Heart left ventricle (tissue), 16 donors: ENCODE data around the gene E2F7. TPM values are rescaled to one million over a fixed set of nuclear protein-coding genes. Genes with fewer than 3 reads are reported as not detected.
A peak's percentile ranks its signal among the peaks of the same experiment; 100 is the strongest.

Source experiments
- ATAC-seq, 4 donors: fragments of 200-7000 bp; cut with Tn5 transposase; one replicate each; pipeline ENCODE4 v1.9.1; 2020 to 2022; ENCODE audit warnings: moderate library complexity in 4 of 4, mild to moderate bottlenecking in 3 of 4, moderate number of reproducible peaks in 1 of 4
- DNase-seq, 5 donors: peaks; one replicate each; pipeline ENCODE4 v3.0.0-alpha.2; 2020
- H3K27ac ChIP-seq, 12 donors: fragments of 200-600 bp; sonication (generic) in 4 of 12; one replicate each; pipeline versions ENCODE4 v1.5.0 to v1.8.0; 2016 to 2022; ENCODE audit warnings: mild to moderate bottlenecking in 2 of 12
- H3K27me3 ChIP-seq, 9 donors: fragments of 200-600 bp; sonication (generic) in 2 of 9; one replicate each; pipeline versions ENCODE4 v1.5.1 to v1.8.0; 2016 to 2022; ENCODE audit warnings: mild to moderate bottlenecking in 3 of 9
- H3K36me3 ChIP-seq, 9 donors: fragments of 200-600 bp; sonication (generic) in 2 of 9; one replicate each; pipeline versions ENCODE4 v1.5.0 to v1.8.0; 2018 to 2022; ENCODE audit warnings: mild to moderate bottlenecking in 2 of 9
- H3K4me1 ChIP-seq, 12 donors: fragments of 200-600 bp; sonication (generic) in 4 of 12; one replicate each; pipeline versions ENCODE4 v1.5.0 to v1.8.0; 2016 to 2022; ENCODE audit warnings: mild to moderate bottlenecking in 3 of 12
- H3K4me3 ChIP-seq, 12 donors: fragments of 200-600 bp; sonication (generic) in 4 of 12; one replicate each; pipeline versions ENCODE4 v1.5.0 to v1.8.0; 2017 to 2022; ENCODE audit warnings: mild to moderate bottlenecking in 9 of 12, moderate library complexity in 4 of 12
- H3K9me3 ChIP-seq, 12 donors: fragments of 200-600 bp; sonication (generic) in 4 of 12; one replicate each; pipeline versions ENCODE4 v1.5.0 to v1.8.0; 2016 to 2022; ENCODE audit warnings: mild to moderate bottlenecking in 1 of 12
- CTCF ChIP-seq, 12 donors: fragments of 200-600 bp; sonication (generic) in 4 of 12; IDR thresholded peaks; one replicate each; pipeline versions ENCODE4 v1.5.0 to v1.8.0; 2018 to 2022; ENCODE audit warnings: antibody characterized with exemption in 12 of 12, mild to moderate bottlenecking in 5 of 12
- POLR2A ChIP-seq, 2 donors: fragments of 450-650 bp; IDR thresholded peaks; one replicate each; pipeline ENCODE4 v1.6.1; 2017; ENCODE audit warnings: antibody characterized with exemption in 2 of 2, mild to moderate bottlenecking in 2 of 2, moderate library complexity in 2 of 2
- WGBS, 4 donors: extraction: QIAGEN DNeasy Blood & Tissue Kit in 2 of 4; methylation state at CpG; one replicate each; pipeline versions ENCODE4 v1.1.5 to v1.1.7; 2013 to 2018; 5-methylcytosine and 5-hydroxymethylcytosine counted together
- intact Hi-C, 10 donors: fragments of 100-400 bp; cut with DNase I; formaldehyde crosslinking; loops; one replicate each; pipeline versions ENCODE4 v1.11.1 to v1.14.2; 2022
- polyA plus RNA-seq, 2 donors: library from polyadenylated mRNA; stranded (reverse); fragments of 200-250 nt; gene quantifications; one replicate each; pipeline ENCODE4 v1.2.3, GENCODE V29; 2013
- total RNA-seq, 9 donors: library from RNA; depleted of rRNA in 2 of 9; stranded (reverse); fragments of >200 nt in 2 of 9; fragmentation: NEBNext Ultra II Directional in 3 of 9; extraction: Animal tissue kit (Norgen Biotek cat#: 25700) in 3 of 9; gene quantifications; one replicate each; pipeline versions ENCODE4 v1.1.0 to v1.2.4, GENCODE V29; 2016 to 2023
- donor health status: ischemic (EF 13 %, LVEDD 7.1; RV severe dilation, severe dysfunction).
- donor health status: healthy with polysubstance abuse.
- donor health status: DM: no; HTN: yes; CAD: no.
- donor health status: DM: no; HTN: no; CAD: no.
- donor health status: ischemic (EF 25% LVEDD 6.9; RV normal size, moderate dysfunction).
- donor health status: ischemic (EF 25% LVEDD 5.7; RV mildly dilated, moderate dysfunction).
- donor health status: healthy.
- donor health status: DM: yes; HTN: yes; CAD: no.
- donor health status: ischemic (EF 35%, LVEDD 5.7; RV mildly dilated, moderate dysfunction).
- donor health status: nonischemic (EF 11% LVEDD 7.7; RV severe dilation, severe dysfunction).
- donor health status: DM: yes; HTN: yes; CAD: no.
- donor health status: PGD.
- donor health status: ischemic (EF 29% LVEDD 5.4; RV normal size, mild dysfunction).
- donor health status: nonischemic (EF 23%, LVEDD 6.1; RV moderate dilation, normal function).

E2F7 gene
- total and polyA plus RNA-seq, 11 donors, result 0.04 to 1.5 (median 0.11) TPM; not detected in 2

DNA sequence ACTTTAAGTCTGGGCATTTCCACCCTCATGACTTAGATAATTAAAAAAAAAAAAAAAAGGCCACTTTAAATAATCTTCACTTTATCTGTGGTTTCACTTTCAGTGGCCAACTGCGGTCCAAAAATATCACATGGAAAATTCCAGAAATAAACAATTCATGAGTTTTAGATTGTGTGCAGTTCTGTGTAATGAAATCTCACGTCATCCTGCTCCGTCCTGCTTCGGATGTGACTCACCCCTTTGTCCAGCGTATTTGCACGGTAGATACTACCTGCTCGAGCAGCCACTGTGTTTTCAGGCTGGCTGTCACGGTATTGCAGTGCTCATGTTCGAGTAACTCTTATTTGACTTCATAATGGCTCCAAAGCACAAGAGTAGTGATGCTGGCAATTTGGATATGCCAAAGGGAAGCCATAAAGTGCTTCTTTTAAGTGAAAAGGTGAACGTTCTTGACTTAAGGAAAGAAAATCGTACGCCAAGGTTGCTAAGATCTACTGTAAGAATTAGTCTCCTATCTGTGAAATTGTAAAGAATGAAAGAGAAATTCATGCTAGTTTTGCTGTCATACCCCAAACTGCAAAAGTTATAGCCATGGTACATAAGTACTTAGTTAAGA is 2.4 kb downstream of the E2F7 start:
- Histone ChIP-seq H3K36me3 (no peaks in the 10 kb centered on the region), H3K4me3 (peak overlapping the region in 9 of 12 donors; percentile 16 to 44 (median 31)), H3K27me3 (peaks cover 0 to 24% (median 0%) of the 10 kb centered on the region in 9 donors), H3K27ac (no peak overlapping the region), H3K4me1 (peaks cover 0 to 36% (median 9%) of the 10 kb centered on the region in 12 donors), H3K9me3 (no peaks in the 10 kb centered on the region)
- 37 to 47% (median 42%) methylated on average over 12 of the region's 12 CpGs for WGBS, 4 donors
- TF ChIP-seq CTCF (IDR thresholded peaks at IDR 0.05), result no peak
- no peak for TF ChIP-seq POLR2A (IDR thresholded peaks at IDR 0.05)
- intact Hi-C loops, result loop anchor here in 2 of 10 donors (10.0 kb wide), 1 partner anchor 262 kb away; no protein-coding TSS in a partner anchor
- peak in 2 of 4 donors; percentile 26 to 80 for ATAC-seq
- DNase-seq, result peak in 3 of 5 donors; percentile 20 to 29 (median 23)

DNA sequence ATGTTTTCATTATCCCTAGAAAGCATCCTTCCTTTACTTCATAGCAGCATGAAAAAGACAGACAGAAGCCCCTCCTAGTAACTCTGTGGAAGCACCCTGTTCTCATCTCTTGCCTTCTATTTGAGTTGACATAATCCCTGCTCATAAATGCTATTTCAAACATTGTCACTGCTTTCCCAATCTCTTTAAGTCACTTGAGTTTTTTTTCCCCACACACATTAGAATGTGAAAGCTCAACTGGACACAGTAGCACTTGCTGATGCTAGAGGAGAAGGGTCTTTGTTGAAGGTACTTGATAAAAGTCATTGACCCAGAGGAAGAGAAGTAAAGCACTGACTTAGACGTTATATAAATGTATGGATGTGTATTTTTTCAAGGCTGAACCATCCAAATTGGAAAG is 3.0 kb downstream of the E2F7 start:
- TF ChIP-seq CTCF (IDR thresholded peaks at IDR 0.05) (no peak), POLR2A (IDR thresholded peaks at IDR 0.05) (no peak)
- 38 to 50% (median 44%) methylated on average over 1 of the region's 1 CpG for WGBS, 4 donors
- H3K36me3 ChIP-seq, result no peaks in the 10 kb centered on the region
- H3K27me3 ChIP-seq, result peaks cover 0 to 24% (median 0%) of the 10 kb centered on the region in 9 donors
- peak overlapping the region in 9 of 12 donors; percentile 16 to 44 (median 31) for H3K4me3 ChIP-seq
- ATAC-seq (no peak), DNase-seq (no peak)
- peaks cover 0 to 36% (median 9%) of the 10 kb centered on the region in 12 donors for H3K4me1 ChIP-seq
- H3K27ac ChIP-seq, result no peak overlapping the region
- H3K9me3 ChIP-seq, result no peaks in the 10 kb centered on the region
- intact Hi-C loops, result loop anchor here in 2 of 10 donors (10.0 kb wide), 1 partner anchor 262 kb away; no protein-coding TSS in a partner anchor

- ATAC-seq (no peak), DNase-seq (no peak)
- Histone ChIP-seq H3K36me3 (no peaks in the 10 kb centered on the region), H3K9me3 (no peaks in the 10 kb centered on the region), H3K27ac (no peak overlapping the region), H3K4me1 (peaks cover 0 to 31% (median 9%) of the 10 kb centered on the region in 12 donors), H3K27me3 (peaks cover 0 to 24% (median 0%) of the 10 kb centered on the region in 9 donors), H3K4me3 (no peak overlapping the region)
- TF ChIP-seq CTCF (IDR thresholded peaks at IDR 0.05) (no peak), POLR2A (IDR thresholded peaks at IDR 0.05) (no peak)
- intact Hi-C loops, result loop anchor here in 2 of 10 donors (10.0 kb wide), 1 partner anchor 264 kb away; no protein-coding TSS in a partner anchor
- 95 to 98% (median 96%) methylated on average over 5 of the region's 5 CpGs for WGBS, 4 donors
Measured at GRCh38 chr12:77060883-77061240, 4.5 kb downstream of the E2F7 start.

DNA sequence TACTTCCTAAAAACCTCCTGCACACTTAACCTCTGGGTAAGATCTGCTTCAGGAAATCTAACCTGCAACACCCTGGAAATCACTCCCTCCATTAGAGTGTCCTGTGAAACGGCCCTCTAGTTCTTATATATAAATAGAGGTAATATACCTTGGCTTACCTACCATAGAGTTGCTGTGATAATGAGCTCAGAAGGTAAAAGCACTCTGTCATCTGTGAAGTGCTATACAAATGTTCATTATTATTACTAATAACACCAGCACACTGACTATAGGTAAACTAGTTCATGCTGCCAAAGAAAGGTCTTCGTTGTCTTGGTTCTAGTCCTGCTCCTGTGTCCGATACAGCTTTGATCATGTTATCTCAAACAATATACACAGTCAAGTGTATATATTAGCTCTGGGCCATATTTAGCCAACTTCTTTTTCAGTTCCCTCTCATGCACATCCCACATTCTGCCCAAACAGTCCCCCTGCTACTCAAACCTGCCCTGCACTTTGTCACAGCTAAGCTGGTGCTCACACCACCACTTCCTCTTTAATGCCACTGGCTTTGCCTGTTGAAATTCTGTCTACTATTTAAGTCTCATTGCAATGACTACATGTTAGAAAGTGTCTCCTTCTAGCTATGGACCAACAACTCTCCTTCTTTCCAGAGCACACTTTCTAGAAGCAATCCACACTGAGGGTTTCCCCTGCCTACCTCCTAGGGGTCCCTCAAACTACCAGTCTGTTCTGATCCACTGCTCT is 5.1 kb downstream of the E2F7 start:
- Histone ChIP-seq H3K4me1 (peaks cover 0 to 31% (median 9%) of the 10 kb centered on the region in 12 donors), H3K27me3 (peaks cover 0 to 24% (median 0%) of the 10 kb centered on the region in 9 donors), H3K9me3 (no peaks in the 10 kb centered on the region), H3K27ac (no peak overlapping the region), H3K36me3 (no peaks in the 10 kb centered on the region), H3K4me3 (no peak overlapping the region)
- WGBS, 4 donors, result 73 to 84% (median 80%) methylated on average over 3 of the region's 3 CpGs
- no peak for DNase-seq
- intact Hi-C loops, result loop anchor here in 2 of 10 donors (10.0 kb wide), 1 partner anchor 264 kb away; no protein-coding TSS in a partner anchor
- ATAC-seq, result no peak
- TF ChIP-seq POLR2A (IDR thresholded peaks at IDR 0.05) (no peak), CTCF (IDR thresholded peaks at IDR 0.05) (no peak)
